HCT116 (cell line): Measurements from ENCODE around the gene KAT6B. TPM values are rescaled to one million over a fixed set of nuclear protein-coding genes. Genes with fewer than 3 reads are reported as not detected.

ENCODE experiments used
- ATAC-seq: fragments of 200-7000 bp; cut with Tn5 transposase; 2 replicates; pipeline ENCODE4 v1.9.1; 2020; ENCODE audit warnings: mild to moderate bottlenecking, moderate library complexity
- BruUV-seq: library from RNA; stranded (reverse); fragments of 400-500 nt; replicated peaks from 2 replicates; lab custom pipeline; 2021; lab: Mats Ljungman, UMichigan
- CTCF ChIA-PET: fragments of 300-600 bp; sonication (Branson Sonifier 250); formaldehyde crosslinking; loops from one replicate; lab custom pipeline; 2021; ENCODE audit warnings: antibody characterized with exemption; lab: Charles Lee
- POLR2A ChIA-PET: fragments of 300-600, 350-600 bp; sonication (Branson Sonifier 250); formaldehyde crosslinking; loops from one replicate; lab custom pipeline; 2021; ENCODE audit warnings: antibody characterized with exemption; lab: Charles Lee
- RAD21 ChIA-PET, 2 experiments: fragments of 300-600 bp; sonication (Branson Sonifier 250); formaldehyde crosslinking; loops; one replicate each; lab custom pipeline; 2023; ENCODE audit warnings: low total read pairs in 2 of 2; ENCODE audit not compliant: uncharacterized antibody in 2 of 2, unreplicated experiment in 2 of 2, low non-redundant PET in 1 of 2; lab: Charles Lee
- DNase-seq: peaks from one replicate; pipeline ENCODE4 v3.0.0-alpha.2; 2010; ENCODE audit warnings: low read depth, low spot score
- H2AFZ ChIP-seq: fragments of 200-600 bp; shearing (Covaris generic), sonication (generic); 2 replicates; pipeline ENCODE4 v1.6.1; 2017; ENCODE audit warnings: low read depth, mixed run types, mixed read lengths, antibody characterized with exemption, low read length; ENCODE audit not compliant: poor library complexity, severe bottlenecking
- H3K27ac ChIP-seq: 2 replicates; pipeline ENCODE4 v1.5.1; 2012; ENCODE audit warnings: low read depth, low read length
- H3K27me3 ChIP-seq: fragments of 200-600 bp; sonication (generic); 2 replicates; pipeline ENCODE4 v1.6.1; 2016; ENCODE audit warnings: mixed run types, low read length, mixed read lengths; ENCODE audit not compliant: insufficient read depth
- H3K36me3 ChIP-seq, 2 experiments: fragments of 200-500 bp in 1 of 2; fragments of 200-600 bp in 1 of 2; sonication (Bioruptor generic) in 1 of 2; sonication (generic) in 1 of 2; 2 replicates each; pipeline versions ENCODE4 v1.5.1 to v1.6.1; 2014 to 2016; ENCODE audit warnings: low read length in 2 of 2, inconsistent platforms in 1 of 2, mixed read lengths in 1 of 2, mixed run types in 1 of 2; ENCODE audit not compliant: insufficient read depth in 2 of 2, control insufficient read depth in 1 of 2
- H3K4me1 ChIP-seq, 2 experiments: fragments of 200-600 bp in 1 of 2; sonication (generic) in 1 of 2; 2 replicates each; pipeline versions ENCODE4 v1.5.1 to v1.6.1; 2012 to 2017; ENCODE audit warnings: low read length in 2 of 2, inconsistent platforms in 1 of 2, mild to moderate bottlenecking in 1 of 2, mixed read lengths in 1 of 2, mixed run types in 1 of 2, moderate library complexity in 1 of 2; ENCODE audit not compliant: insufficient read depth in 2 of 2, control insufficient read depth in 1 of 2
- H3K4me2 ChIP-seq: fragments of 200-600 bp; sonication (generic); 2 replicates; pipeline ENCODE4 v1.6.1; 2017; ENCODE audit warnings: mixed run types, low read length, mixed read lengths
- H3K4me3 ChIP-seq, 2 experiments: fragments of 200-600 bp in 1 of 2; sonication (generic) in 1 of 2; replicated peaks in 1 of 2; 2 replicates each; pipeline ENCODE4 v1.5.1; 2011 to 2016; ENCODE audit warnings: low read length in 2 of 2, control low read depth in 1 of 2, low read depth in 1 of 2, mild to moderate bottlenecking in 1 of 2, mixed read lengths in 1 of 2, mixed run types in 1 of 2
- H3K79me2 ChIP-seq: fragments of 200-600 bp; sonication (generic); 2 replicates; pipeline ENCODE4 v1.6.1; 2017; ENCODE audit warnings: mild to moderate bottlenecking, mixed run types, low read length, moderate library complexity, mixed read lengths; ENCODE audit not compliant: insufficient read depth
- H3K9ac ChIP-seq: fragments of 200-600 bp; sonication (generic); 2 replicates; pipeline ENCODE4 v1.6.1; 2016; ENCODE audit warnings: low read length, mixed read lengths
- H3K9me2 ChIP-seq: fragments of 200-600 bp; sonication (generic), shearing (Covaris generic); 2 replicates; pipeline ENCODE4 v1.6.1; 2017; ENCODE audit warnings: mixed run types, mild to moderate bottlenecking, moderate library complexity; ENCODE audit not compliant: insufficient read depth
- H3K9me3 ChIP-seq, 2 experiments: fragments of 200-500 bp in 1 of 2; fragments of 200-600 bp in 1 of 2; sonication (Bioruptor generic) in 1 of 2; sonication (generic) in 1 of 2; 2 replicates each; pipeline ENCODE4 v1.6.1; 2014 to 2017; ENCODE audit warnings: low read length in 2 of 2, mixed read lengths in 2 of 2, inconsistent platforms in 1 of 2, low read depth in 1 of 2, mild to moderate bottlenecking in 1 of 2, mixed run types in 1 of 2, moderate library complexity in 1 of 2; ENCODE audit not compliant: control insufficient read depth in 1 of 2, insufficient read depth in 1 of 2
- H4K20me1 ChIP-seq: fragments of 200-600 bp; sonication (generic), shearing (Covaris generic); 2 replicates; pipeline ENCODE4 v1.6.1; 2017; ENCODE audit warnings: mixed run types, mild to moderate bottlenecking, moderate library complexity; ENCODE audit not compliant: insufficient read depth
- CBX3 ChIP-seq: IDR thresholded peaks from 2 replicates; pipeline ENCODE4 v1.6.1; 2012; ENCODE audit warnings: low read depth
- JUND ChIP-seq: IDR thresholded peaks from 2 replicates; pipeline ENCODE4 v1.6.1; 2012
- POLR2AphosphoS5 ChIP-seq: IDR thresholded peaks from 2 replicates; pipeline ENCODE4 v1.6.1; 2011; ENCODE audit warnings: mild to moderate bottlenecking, low read depth, low read length, moderate library complexity
- RAD21 ChIP-seq: IDR thresholded peaks from 2 replicates; pipeline ENCODE4 v1.6.1; 2012; ENCODE audit warnings: low read depth, mild to moderate bottlenecking
- SIN3A ChIP-seq: IDR thresholded peaks from 2 replicates; pipeline ENCODE4 v1.6.1; 2012; ENCODE audit warnings: low read depth
- SP1 ChIP-seq: IDR thresholded peaks from 2 replicates; pipeline ENCODE4 v1.6.1; 2012; ENCODE audit warnings: low read depth
- SRF ChIP-seq: IDR thresholded peaks from 2 replicates; pipeline ENCODE4 v1.6.1; 2012; ENCODE audit warnings: low read depth
- YY1 ChIP-seq: IDR thresholded peaks from 2 replicates; pipeline ENCODE4 v1.6.1; 2011; ENCODE audit warnings: low read length, low read depth, moderate library complexity, mild to moderate bottlenecking; ENCODE audit not compliant: insufficient replicate concordance; ENCODE audit errors: extremely low read depth
- ZNF274 ChIP-seq: fragments of 200-500 bp; sonication (Bioruptor generic); IDR thresholded peaks from 2 replicates; pipeline ENCODE4 v1.6.1; 2014; ENCODE audit warnings: mild to moderate bottlenecking, low read depth, low read length, inconsistent platforms
- intact Hi-C: fragments of 100-400 bp; cut with micrococcal nuclease; formaldehyde crosslinking; loops from 2 replicates; pipeline ENCODE4 v1.10.0; 2022
- total RNA-seq: library from RNA; stranded (reverse); gene quantifications from one replicate; pipeline ENCODE4 v1.2.1, GENCODE V29; 2021; ENCODE audit not compliant: unreplicated experiment
- TF ChIP-seq, protein P1 (sequence below): IDR thresholded peaks from 2 replicates; pipeline ENCODE4 v1.6.1; 2012

Gene KAT6B
- total RNA-seq, 1 experiment from 2014 or later, result 17.8 TPM

DNA sequence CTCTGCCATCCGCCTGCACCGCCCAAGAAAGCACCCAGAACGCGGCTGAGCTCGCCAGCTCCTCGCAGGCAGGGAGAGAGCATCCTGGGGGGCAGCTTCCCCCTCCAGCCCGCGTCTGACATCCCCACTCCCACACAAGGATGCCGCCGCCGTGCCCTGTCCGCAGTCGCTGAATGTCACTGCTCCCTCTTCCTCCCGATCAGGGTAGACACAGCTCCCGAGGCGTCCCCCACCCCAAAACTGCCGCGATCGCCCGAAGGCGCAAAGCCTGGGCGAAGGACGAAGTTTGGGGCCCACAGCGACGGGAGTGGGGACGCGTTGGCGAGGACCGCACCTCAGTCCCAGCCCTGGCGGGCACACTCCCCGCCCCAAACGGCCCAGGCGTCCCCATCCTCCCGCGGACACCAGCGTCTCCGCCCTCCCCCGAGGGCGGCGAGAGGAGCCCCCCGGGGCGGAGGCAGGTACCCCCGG, 1.5 kb upstream of the KAT6B start:
- H3K79me2 ChIP-seq, result peaks cover 14% of the 10 kb centered on the region
- ChIA-PET RAD21 (interaction anchor here in 1 of 2 experiments (0.7 kb wide), 1 partner anchor 252 kb away, joined by 5 read pairs; no protein-coding TSS in a partner anchor), POLR2A (no interaction called here), CTCF (no interaction called here)
- intact Hi-C loops, result no loop called here
- H4K20me1 ChIP-seq, result no peaks in the 10 kb centered on the region
- no peaks in the 10 kb centered on the region for H3K9me3 ChIP-seq
- no peak overlapping the region for H2AFZ ChIP-seq
- no TSS peak for BruUV-seq
- H3K27me3 ChIP-seq, result no peaks in the 10 kb centered on the region
- H3K4me3 ChIP-seq, result peak overlapping the region; percentile 70 to 80
- ATAC-seq (no peak), DNase-seq (no peak)
- TF ChIP-seq YY1 (no peak), SIN3A (no peak), SRF (no peak), ZNF274 (no peak), CBX3 (no peak), POLR2AphosphoS5 (no peak), RAD21 (no peak), JUND (no peak), SP1 (no peak)
- TF ChIP-seq, protein P1, sequence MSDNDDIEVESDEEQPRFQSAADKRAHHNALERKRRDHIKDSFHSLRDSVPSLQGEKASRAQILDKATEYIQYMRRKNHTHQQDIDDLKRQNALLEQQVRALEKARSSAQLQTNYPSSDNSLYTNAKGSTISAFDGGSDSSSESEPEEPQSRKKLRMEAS, result no peak
- no peaks in the 10 kb centered on the region for H3K9me2 ChIP-seq
- H3K4me1 ChIP-seq, result peaks cover 15 to 22% of the 10 kb centered on the region in 2 experiments
- H3K4me2 ChIP-seq, result peak overlapping the region; percentile 93
- H3K9ac ChIP-seq, result peak overlapping the region; percentile 79
- no peaks in the 10 kb centered on the region for H3K36me3 ChIP-seq
- peak overlapping the region; percentile 91; the same call in 1 of the 2 replicates for H3K27ac ChIP-seq
